Neural progenitor cell (in vitro differentiated cells): ENCODE results near the gene PSPH.

ENCODE experiments used
- CTCF ChIP-seq: fragments of 200-600 bp; sonication (generic); IDR thresholded peaks from 2 replicates; pipeline ENCODE4 v1.5.1; 2017; ENCODE audit warnings: antibody characterized with exemption, mild to moderate bottlenecking
- EZH2phosphoT487 ChIP-seq: fragments of 200-600 bp; sonication (generic); IDR thresholded peaks from 2 replicates; pipeline ENCODE4 v1.6.1; 2017; ENCODE audit warnings: antibody characterized with exemption

DNA sequence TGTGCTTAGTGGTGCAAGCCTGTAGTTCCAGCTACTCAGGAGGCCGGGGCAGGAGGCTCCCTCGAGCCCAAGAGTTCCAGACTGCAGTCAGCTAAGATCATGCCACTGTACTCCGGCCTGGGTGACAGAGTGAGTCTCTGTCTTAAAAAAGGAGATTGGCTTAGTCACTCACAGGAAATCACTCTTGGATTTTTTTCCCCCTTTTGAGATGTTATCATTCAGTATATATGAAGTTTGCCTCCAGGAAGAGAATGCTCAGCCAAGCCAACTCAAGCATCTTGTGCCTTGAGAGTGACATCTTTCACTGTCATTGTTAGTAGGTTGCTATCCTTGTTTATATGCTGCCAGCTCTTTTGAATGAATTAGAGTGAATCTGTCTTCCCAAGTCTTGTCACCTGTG lies 58.9 kb downstream of the PSPH start:
- TF ChIP-seq CTCF: no peak
- TF ChIP-seq EZH2phosphoT487: no peak
